Measurements from ENCODE around the gene XPO6. TPM values are rescaled to one million over a fixed set of nuclear protein-coding genes. Genes with fewer than 3 reads are reported as not detected.

The XPO6 gene
- total and polyA plus RNA-seq, 4 donors: 27.5 to 50.0 (median 36.0) TPM

- Histone ChIP-seq H3K9ac (ENCODE audit: low read depth in 1 of 2, low read length in 2 of 2) (no peak overlapping the region), H3K27ac (ENCODE audit: low read depth in 1 of 2, low read length in 2 of 2) (no peak overlapping the region), H3K9me3 (ENCODE audit: control insufficient read depth in 4 of 4, low read length in 3 of 4) (no peaks in the 10 kb centered on the region), H3K4me3 (ENCODE audit: low read depth in 1 of 3, low read length in 3 of 3) (no peak overlapping the region), H3K36me3 (ENCODE audit: control insufficient read depth in 4 of 4, insufficient read depth in 3 of 4, low read depth in 1 of 4, low read length in 3 of 4) (peaks cover 13 to 67% (median 56%) of the 10 kb centered on the region in 4 donors), H3K4me1 (ENCODE audit: control insufficient read depth in 4 of 4, insufficient read depth in 4 of 4, low read length in 3 of 4) (peaks cover 5 to 31% (median 28%) of the 10 kb centered on the region in 4 donors), H3K27me3 (ENCODE audit: control insufficient read depth in 4 of 4, insufficient read depth in 4 of 4, low read length in 3 of 4) (no peaks in the 10 kb centered on the region)
- no peak for TF ChIP-seq YY1 (IDR thresholded peaks at IDR 0.05)
- no peak for TF ChIP-seq SP1 (IDR thresholded peaks at IDR 0.05)
- no peak for TF ChIP-seq GABPA (IDR thresholded peaks at IDR 0.05 in 1 of 2, conservative IDR thresholded peaks at IDR 0.05 in 1 of 2)
- DNase-seq (ENCODE audit: low spot score): no peak
- 97% methylated on average over 16 of the region's 16 CpGs for WGBS
These were observed 107.4 kb downstream of the XPO6 start for GRCh38 chr16:28104404-28104803.

GRCh38 chr16:28103516-28104170 is 108.1 kb downstream of the XPO6 start:
- H3K9ac ChIP-seq (ENCODE audit: low read depth in 1 of 2, low read length in 2 of 2): no peak overlapping the region
- no peaks in the 10 kb centered on the region for H3K27me3 ChIP-seq (ENCODE audit: control insufficient read depth in 4 of 4, insufficient read depth in 4 of 4, low read length in 3 of 4)
- DNase-seq (ENCODE audit: low spot score): no peak
- peaks cover 13 to 73% (median 58%) of the 10 kb centered on the region in 4 donors for H3K36me3 ChIP-seq (ENCODE audit: control insufficient read depth in 4 of 4, insufficient read depth in 3 of 4, low read depth in 1 of 4, low read length in 3 of 4)
- H3K4me1 ChIP-seq (ENCODE audit: control insufficient read depth in 4 of 4, insufficient read depth in 4 of 4, low read length in 3 of 4): peaks cover 5 to 31% (median 28%) of the 10 kb centered on the region in 4 donors
- TF ChIP-seq CTCF (IDR thresholded peaks at IDR 0.05; ENCODE audit: low read depth, low read length, missing input control) (no peak), EGR1 (IDR thresholded peaks at IDR 0.05; ENCODE audit: low read depth in 2 of 2) (no peak), HNF4A (conservative IDR thresholded peaks at IDR 0.05) (no peak), MAX (IDR thresholded peaks at IDR 0.05) (no peak), RXRA (IDR thresholded peaks at IDR 0.05) (no peak), SP1 (IDR thresholded peaks at IDR 0.05) (no peak), FOXA1 (IDR thresholded peaks at IDR 0.05) (no peak), ZBTB33 (IDR thresholded peaks at IDR 0.05) (no peak), FOXA2 (IDR thresholded peaks at IDR 0.05) (no peak), ATF3 (IDR thresholded peaks at IDR 0.05) (no peak), GABPA (IDR thresholded peaks at IDR 0.05 in 1 of 2, conservative IDR thresholded peaks at IDR 0.05 in 1 of 2) (no peak), RAD21 (IDR thresholded peaks at IDR 0.05) (no peak)
- H3K9me3 ChIP-seq (ENCODE audit: control insufficient read depth in 4 of 4, low read length in 3 of 4): no peaks in the 10 kb centered on the region
- WGBS: 96% methylated on average over 14 of the region's 14 CpGs
- H3K4me3 ChIP-seq (ENCODE audit: low read depth in 1 of 3, low read length in 3 of 3): no peak overlapping the region
- no peak overlapping the region for H3K27ac ChIP-seq (ENCODE audit: low read depth in 1 of 2, low read length in 2 of 2)

GRCh38 chr16:28101533-28101890 is 110.3 kb downstream of the XPO6 start:
- no peaks in the 10 kb centered on the region for H3K27me3 ChIP-seq (ENCODE audit: control insufficient read depth in 4 of 4, insufficient read depth in 4 of 4, low read length in 3 of 4)
- DNase-seq (ENCODE audit: low spot score): no peak
- TF ChIP-seq HNF4A (conservative IDR thresholded peaks at IDR 0.05) (no peak), GABPA (IDR thresholded peaks at IDR 0.05 in 1 of 2, conservative IDR thresholded peaks at IDR 0.05 in 1 of 2) (no peak), TAF1 (conservative IDR thresholded peaks at IDR 0.05) (no peak), RXRA (IDR thresholded peaks at IDR 0.05) (no peak), FOXA2 (IDR thresholded peaks at IDR 0.05) (no peak), ZBTB33 (IDR thresholded peaks at IDR 0.05) (no peak), FOXA1 (IDR thresholded peaks at IDR 0.05) (no peak), REST (IDR thresholded peaks at IDR 0.05) (no peak)

More at GRCh38 chr16:28101533-28101890, 110.3 kb downstream of the XPO6 start:
- Histone ChIP-seq H3K36me3 (ENCODE audit: control insufficient read depth in 4 of 4, insufficient read depth in 3 of 4, low read depth in 1 of 4, low read length in 3 of 4) (peaks cover 13 to 78% (median 56%) of the 10 kb centered on the region in 4 donors), H3K4me1 (ENCODE audit: control insufficient read depth in 4 of 4, insufficient read depth in 4 of 4, low read length in 3 of 4) (peaks cover 2 to 20% (median 18%) of the 10 kb centered on the region in 4 donors), H3K9me3 (ENCODE audit: control insufficient read depth in 4 of 4, low read length in 3 of 4) (no peaks in the 10 kb centered on the region), H3K27ac (ENCODE audit: low read depth in 1 of 2, low read length in 2 of 2) (no peak overlapping the region), H3K9ac (ENCODE audit: low read depth in 1 of 2, low read length in 2 of 2) (no peak overlapping the region), H3K4me3 (ENCODE audit: low read depth in 1 of 3, low read length in 3 of 3) (no peak overlapping the region)
- WGBS: 98% methylated on average over 6 of the region's 6 CpGs
